HG02973 (cell line): Measurements from ENCODE around the gene CACNA1D.
A peak's percentile ranks its signal among the peaks of the same experiment; 100 is the strongest.

Source experiments
- ATAC-seq: cut with Tn5 transposase; IDR thresholded peaks from one replicate; pipeline ENCODE4 v1.9.1; 2021; ENCODE audit warnings: moderate library complexity; ENCODE audit not compliant: unreplicated experiment

The CACNA1D gene

DNA sequence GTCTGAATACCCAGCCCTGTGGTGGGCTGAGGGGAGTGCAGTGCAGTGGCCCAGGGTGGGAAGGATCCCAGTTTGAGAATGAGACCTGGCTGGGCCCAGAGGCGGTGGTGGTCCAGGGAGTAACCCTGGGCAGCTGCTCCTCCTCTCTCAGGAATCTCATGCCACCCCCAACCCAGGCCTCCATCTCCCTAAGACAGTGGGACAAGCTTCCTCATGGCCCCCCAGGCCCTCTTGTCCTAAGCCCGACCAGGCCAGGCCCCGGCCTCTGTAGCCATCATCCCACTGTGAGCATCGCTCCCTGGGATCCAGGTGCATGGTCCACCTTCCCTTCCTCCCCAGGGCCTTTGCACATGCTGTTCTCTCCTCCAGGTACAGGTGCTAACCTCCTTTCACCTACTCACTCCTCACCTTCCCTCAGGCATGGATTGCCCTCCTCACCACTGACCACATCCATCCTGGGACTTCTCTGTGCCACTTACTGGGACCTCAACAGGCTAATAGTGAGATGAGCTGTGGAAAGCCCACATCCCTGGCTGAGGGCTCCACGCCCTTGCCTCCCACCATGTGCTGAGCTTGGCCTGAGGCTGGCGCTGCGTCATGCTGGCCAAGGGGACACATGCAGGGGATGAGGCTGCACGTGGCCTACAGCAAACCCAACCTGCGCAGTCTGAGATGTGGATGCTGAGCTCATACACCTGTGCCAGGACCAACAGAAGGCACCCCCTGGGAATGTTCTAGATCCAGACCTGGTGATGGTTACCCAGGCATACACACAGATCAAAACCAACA, 341.9 kb downstream of the CACNA1D start:
- no peak for ATAC-seq

DNA sequence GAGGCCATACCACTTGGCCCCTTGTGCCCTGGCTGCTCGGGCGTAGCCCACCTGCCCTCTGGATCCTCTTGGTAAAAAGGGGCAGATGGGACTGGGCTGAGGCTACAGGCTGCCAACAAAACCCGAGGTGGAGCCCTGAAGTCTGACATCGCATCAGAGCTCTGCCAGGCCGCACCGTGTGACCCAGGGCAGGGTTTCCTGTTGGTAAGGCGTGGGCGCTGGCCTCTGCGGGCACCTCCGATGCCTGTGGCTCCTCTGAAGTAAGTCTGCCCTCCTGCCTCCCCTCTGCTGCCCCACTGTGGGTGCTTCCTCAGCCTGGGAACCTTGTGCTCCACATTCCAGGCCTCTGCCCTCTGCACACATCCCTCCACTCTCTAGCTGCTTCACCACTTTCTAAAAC, 342.9 kb downstream of the CACNA1D start:
- ATAC-seq = no peak

DNA sequence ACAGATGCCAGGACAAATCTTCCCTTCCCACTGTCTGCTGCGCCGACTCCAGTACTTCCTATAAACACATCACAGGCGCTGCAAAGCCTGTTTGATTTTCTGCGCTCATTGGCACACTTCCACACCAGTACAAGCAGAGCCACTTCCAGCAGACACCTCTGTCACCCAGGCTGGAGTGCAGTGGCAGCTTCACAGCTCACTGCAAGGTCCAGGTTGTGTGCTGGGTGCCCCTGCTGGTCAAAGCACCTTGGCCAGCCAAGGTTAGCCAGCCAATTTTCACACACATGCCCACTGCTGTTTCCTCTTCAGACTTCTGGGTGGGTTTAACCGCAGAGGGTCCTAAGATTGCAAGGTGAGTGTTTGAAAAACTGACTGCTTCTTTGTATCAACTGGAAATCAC, 346.9 kb downstream of the CACNA1D start:
- no peak for ATAC-seq

DNA sequence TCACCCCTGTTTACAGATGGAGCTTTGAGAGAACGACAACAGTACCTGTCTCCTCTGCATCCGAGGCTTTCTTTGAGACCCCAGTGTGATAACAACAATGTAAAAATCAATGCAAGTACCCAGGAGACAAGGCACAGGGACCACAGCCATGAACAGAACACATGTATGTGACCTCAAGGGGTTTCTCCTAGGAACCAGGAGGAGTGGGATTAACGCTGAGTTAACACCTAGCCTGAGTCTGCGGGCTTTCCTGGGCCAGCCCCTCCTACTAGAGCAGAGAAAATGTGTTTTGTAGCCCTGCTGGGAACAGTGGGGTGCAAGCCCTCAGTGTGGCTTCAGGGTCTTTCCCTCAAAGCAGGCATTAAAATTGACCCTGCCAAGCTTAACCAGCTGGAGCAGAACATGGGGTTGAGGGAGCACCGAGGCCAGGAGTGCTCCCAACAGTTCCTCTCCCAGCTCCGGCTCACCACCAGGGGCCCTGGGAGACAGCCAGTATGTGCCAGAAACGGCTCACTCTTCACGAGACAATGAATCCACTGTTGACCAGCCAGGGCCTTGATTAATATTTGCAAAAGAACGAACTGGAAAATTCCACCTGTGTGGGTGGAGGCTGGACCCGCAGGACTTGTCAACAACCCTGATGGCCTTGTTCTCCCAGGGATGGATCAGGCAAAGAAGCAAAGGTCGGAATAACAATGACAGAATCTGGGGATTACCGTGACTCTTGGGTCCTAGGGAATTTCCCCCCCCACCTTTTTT, 348.2 kb downstream of the CACNA1D start:
- no peak for ATAC-seq

DNA sequence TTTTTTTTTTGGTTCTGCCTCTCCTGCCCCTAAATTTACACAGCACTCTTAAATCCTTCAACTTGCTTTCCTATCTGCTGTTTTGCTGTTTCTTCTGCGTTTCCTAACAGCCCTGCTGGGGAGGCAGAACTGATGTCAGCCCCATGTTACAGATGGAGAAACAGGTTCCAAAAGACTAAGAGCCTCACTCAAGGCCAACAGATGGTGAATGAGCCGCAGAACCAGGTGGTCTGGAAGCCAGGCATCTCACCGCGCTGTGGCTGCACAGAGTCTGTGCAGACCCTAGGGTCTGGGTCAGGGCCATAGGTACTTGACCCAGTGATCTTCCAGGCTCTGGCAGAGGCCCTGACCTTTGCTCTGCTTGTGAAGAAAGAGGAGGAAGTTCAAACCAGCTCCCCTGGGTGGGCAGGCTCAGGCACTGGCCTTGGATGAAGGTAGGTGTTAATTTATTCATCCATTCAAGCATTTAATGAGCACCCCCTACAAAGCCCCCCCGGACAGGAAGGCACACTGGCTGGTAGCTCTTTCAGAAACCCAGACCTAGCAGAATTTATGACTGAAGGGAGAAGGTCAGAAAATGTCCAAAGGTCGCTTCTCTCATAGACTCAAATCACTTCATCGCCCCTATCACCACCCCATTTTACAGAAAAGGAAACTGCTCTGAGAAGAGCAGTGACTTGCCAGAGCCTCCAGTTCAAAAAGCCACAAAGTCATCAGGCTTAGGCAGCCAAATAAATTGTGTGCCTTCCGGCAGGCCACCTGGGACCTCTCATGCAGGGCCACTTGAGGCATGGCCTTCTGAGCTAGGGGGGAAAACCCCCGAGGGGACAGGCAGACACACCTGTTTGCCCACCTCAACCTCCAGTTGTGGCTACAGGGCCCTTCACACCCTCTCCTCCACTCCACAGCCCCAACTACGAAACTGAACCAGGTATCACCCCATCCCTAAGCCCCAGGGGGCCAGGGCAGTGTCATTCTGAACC, 349.1 kb downstream of the CACNA1D start:
- no peak for ATAC-seq

DNA sequence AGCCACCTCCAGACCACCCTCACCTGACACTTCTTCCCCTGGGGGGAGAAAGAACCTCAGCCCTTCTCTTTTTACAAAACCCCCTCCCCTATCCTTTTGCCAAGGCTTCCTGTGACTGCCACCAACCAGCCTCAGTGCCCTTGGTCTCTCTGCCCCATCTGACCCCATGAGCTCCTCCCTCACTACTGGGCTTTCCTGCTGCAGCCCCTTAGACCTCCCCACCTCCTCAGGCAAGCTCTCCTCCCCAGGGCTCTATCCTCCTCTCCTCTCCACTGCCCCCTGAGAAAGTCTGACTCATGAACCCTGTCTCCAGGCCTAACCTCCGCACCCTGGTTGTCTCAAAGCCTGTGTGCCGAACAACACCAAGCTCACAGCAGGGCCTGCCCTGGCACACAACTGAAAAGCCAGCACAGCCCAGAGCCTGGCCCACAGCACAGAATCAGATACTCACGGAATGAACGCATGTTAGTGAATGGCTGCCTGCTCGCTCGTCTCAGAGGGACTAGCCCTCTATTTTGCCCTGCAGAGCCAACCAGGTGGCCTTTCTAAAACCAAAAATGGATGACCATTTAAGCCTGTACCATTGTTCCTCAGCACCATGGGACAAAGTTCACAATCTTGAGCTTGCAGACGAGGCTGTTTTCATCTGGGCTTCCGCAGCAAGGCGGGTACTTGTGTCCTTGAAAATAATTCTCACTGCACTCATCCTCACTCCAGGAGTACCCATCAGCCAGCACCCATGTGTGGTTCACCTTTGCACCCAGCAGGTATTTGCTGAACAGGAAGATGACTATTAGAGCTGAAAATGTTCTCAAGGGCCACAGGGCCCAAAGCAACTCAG, 350.1 kb downstream of the CACNA1D start:
- no peak for ATAC-seq

DNA sequence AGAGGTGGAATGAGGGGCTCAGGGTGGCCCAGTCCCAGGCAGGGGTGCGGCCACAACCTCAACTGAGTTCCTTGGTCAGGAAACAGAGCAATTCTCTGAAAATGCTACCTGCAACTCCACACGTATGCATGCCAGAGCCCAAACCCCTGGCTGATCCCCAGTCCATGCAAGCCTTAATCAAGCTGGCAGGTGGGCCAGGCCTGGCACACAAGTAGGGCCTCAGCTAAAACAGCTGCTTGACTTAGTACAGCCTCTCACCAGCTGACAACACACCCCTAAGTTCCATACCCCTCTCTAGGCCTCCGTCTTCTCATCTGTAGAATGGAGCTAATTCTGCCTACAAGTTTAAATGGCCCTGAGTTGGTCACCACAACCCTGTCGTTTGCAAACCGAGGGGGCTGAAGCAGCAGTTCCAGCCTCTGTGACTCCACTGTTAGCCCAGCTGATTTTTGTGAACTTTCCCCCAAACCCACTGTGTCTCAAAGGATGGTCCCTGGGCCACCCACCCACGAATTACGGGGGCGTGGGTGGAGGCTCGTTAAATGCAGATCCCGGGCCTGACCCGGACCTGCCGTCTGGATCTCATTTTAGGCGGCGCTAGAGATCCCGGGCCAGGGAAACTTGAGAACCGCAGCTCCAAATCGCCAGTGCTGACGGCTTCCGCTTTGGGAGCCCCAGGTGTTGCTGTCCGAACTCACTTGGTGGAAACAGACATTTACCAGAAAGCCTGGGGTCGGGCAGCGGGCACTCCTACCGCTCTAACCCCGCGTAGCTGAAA, 350.9 kb downstream of the CACNA1D start:
- no peak for ATAC-seq

DNA sequence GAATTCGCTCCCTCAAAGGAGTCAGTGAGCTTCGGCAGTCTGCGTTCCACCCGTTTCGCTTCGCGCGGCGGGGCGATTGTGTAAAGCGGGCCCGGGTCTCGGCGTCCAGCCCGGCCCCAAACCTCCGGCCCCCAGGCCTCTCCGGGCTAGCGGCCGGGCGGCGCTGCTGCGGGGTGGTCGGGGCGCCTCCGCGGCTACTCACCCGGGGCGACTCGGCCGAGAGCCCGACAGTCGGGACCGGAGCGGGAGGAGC, 351.4 kb downstream of the CACNA1D start:
- ATAC-seq = no peak

DNA sequence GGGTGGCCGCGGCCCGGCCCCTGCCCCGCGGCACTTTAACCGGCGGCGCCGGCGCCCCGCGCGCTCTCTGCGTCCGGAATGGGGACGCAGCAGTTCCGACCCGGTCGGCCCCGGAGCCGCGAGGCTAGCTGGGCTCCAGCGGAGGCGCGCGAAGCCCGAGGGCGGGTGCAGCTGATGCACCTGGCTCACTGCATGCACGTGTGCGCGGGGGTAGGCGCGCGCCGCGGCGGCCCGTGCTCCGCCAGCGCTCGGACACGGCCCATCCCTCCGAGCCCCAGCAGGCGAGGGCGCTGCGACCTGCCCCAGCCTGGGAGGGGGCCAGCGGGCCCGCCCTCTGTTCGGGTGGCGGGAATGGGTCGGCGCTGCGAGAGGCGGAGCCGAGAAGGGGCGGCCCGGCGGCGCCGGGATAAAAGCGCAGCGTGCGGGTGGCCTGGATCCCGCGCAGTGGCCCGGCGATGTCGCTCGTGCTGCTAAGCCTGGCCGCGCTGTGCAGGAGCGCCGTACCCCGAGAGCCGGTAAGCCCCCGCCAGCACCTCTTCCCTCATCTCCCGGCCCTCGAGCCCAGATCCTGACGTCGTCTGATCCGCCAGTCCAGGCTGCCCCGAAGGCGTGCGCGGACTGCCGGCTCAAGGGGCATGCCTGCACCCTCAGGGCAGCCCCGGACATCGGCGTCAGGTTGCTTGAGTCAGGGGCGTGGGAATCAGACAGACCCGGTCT, 351.9 kb downstream of the CACNA1D start, which contains the start of the genes CHDH and IL17RB:
Gene CHDH, minus strand, starts transcription at position 286 of the 717 bp plus-strand sequence. CDS start 22,411 bp downstream, outside the sequence.
Gene IL17RB, plus strand, starts transcription at position 435 of the 717 bp plus-strand sequence. Its CDS starts 21 bp downstream, at position 456.
- ATAC-seq = peak; percentile 45

DNA sequence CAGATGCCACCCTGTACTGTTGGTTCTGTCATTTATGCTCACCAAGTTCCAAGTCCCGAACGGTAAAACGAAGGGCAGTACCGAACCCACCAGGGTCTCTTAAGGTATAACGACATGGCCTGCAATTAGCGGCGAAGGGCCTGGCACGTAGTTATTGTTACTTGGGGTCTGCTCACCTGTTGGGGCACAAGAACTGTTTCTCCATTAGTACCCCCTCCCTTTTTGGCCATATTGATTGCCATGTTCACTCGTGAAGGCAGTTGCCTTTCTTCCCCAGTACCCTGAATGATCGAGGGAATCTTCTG, 352.4 kb downstream of the CACNA1D start:
- ATAC-seq = no peak

DNA sequence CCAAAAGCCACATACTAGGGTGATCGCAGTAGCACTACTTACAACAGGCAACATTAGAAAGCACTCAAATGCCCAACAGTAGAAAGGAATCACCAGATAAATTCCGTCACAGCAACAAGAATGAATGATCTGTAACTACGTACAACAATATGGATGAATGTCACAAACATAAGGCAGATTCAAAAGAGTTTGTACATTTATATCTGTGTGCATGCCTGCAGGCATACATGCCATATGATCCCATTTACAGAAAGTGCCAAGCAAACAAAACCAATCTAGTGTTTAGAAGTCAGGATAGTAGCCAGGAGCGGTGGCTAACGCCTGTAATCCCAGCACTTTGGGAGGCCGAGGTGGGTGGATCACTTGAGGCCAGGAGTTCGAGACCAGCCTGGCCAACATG, 355.5 kb downstream of the CACNA1D start:
- ATAC-seq = no peak

DNA sequence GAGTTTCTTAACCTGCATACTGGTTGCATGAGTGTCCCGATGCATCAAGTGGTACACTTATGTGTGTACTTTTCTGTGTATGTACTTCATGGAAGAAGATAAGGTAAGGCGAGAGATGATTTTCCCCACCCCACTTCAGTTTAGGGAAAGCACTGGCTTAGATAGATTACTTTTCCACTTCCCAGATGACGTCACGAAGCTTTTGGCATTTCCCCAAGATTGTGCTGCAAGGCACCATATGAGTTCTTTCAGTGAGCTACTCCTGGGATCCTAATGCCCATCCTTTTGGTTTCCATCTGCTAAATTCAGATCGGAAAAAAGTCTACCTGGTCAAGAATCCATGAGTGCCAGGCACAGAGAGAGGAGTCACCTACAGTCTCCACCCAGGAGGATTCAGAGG, 356.5 kb downstream of the CACNA1D start:
- ATAC-seq = no peak

DNA sequence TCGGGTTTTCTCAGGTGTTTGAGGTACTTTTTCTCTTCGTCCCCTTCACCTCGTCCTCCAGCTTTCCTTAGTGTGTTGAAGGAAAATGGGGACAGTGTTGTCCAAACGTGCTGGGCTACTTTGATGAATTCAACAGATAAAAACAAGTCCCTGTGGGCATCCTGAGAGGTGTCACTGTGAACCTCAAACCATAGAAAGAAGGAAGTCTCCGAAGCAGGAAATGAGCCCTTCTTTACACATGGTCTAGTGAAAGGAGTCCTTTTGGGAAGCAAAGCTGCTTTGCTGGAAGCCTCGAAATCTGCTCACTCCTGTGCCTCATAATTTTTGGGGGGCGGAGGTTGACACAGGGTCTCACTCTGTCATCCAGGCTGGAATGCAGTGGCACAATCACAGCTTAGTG, 362.6 kb downstream of the CACNA1D start:
- no peak for ATAC-seq

DNA sequence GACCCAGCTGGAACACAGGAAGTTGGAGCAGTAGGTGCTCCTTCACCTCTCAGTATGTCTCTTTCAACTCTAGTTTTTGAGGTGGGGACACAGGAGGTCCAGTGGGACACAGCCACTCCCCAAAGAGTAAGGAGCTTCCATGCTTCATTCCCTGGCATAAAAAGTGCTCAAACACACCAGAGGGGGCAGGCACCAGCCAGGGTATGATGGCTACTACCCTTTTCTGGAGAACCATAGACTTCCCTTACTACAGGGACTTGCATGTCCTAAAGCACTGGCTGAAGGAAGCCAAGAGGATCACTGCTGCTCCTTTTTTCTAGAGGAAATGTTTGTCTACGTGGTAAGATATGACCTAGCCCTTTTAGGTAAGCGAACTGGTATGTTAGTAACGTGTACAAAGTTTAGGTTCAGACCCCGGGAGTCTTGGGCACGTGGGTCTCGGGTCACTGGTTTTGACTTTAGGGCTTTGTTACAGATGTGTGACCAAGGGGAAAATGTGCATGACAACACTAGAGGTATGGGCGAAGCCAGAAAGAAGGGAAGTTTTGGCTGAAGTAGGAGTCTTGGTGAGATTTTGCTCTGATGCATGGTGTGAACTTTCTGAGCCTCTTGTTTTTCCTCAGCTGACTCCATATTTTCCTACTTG, 363.8 kb downstream of the CACNA1D start:
- no peak for ATAC-seq

DNA sequence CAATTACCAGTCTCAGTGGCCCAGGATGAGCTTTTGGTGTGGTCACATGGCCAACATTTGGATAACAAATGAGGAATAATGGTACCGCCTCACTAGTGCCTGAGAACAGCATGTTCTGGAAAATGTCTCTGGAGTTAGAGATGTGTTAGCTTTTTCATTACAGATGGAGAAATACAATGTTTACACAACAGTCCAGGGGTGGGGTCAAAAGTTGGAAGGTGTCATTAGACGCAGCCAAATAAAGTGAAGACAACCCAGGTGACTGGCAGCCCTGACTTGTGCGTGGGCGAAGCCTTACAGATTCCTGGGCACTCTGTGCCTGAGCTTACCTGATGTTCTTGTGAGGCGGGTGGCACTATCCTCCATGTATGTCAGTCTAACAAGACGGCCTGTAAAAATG, 364.8 kb downstream of the CACNA1D start:
- ATAC-seq = no peak

DNA sequence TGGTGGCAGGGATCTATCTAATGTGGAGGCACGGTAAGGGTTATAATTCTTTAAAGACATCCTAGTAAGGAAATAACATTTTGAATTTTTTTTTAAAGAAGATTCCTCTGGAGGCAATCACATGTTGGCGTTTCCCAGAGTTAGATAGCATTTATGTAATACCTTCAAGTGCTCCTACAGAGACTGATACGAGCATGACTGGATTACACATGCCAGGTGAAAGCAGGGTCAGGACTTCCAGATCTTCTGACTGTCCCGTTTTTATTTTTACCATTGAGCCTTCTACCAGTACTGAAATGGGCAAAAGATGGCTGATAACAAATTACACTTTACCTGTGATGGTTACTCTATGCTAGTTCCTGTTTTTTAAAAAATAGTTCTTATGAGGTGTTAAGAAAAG, 365.8 kb downstream of the CACNA1D start:
- ATAC-seq = no peak

DNA sequence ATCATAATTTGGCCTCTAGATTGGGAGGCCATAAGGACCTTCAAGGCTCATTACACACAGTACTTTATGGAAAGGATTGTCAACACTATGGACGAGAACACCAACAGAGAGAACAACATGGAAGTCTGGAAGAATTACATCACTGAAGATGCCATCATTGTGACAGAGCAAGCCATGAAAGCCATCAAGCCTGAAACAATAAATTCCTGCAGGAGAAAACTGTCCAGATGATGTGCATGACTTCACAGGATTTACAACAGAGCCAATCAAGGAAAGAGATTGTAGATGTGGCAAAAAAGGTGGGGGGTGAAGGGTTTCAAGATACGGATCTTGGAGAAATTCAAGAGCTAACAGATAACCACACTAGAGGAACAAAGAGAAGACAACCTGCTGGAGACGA, 367.8 kb downstream of the CACNA1D start:
- no peak for ATAC-seq

DNA sequence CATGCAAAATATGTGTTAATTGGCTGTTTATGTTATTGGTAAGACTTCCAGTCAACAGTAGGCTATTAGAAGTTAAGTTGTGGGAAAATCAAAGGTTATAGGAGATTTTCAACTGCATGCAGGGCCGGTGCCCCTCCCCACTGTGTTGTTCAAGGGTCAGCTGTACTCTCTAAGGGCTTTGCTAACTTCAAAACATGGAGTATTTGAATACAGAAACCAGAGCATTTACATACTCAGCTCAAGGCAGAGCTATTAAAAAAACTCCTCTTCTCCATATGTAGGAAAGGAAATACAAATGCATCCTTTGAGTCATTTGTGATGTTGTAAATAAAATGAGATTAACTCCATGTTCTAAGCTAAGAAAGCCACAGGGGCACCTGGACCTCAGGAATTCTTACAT, 368.7 kb downstream of the CACNA1D start:
- ATAC-seq = no peak
